ENCODE measurements around the gene SUMO3. TPM values are rescaled to one million over a fixed set of nuclear protein-coding genes. Genes with fewer than 3 reads are reported as not detected.
A peak's percentile ranks its signal among the peaks of the same experiment; 100 is the strongest.

The SUMO3 gene
- total RNA-seq, 1 experiment from 2014 or later, result 81.7 TPM

GRCh38 chr21:44780137-44780502 lies 37.7 kb downstream of the SUMO3 start:
- ChIA-PET CTCF (interaction anchor here (1.0 kb wide), 2 partner anchors 13 to 19 kb away, joined by 3 read pairs; no protein-coding TSS in a partner anchor), POLR2A (no interaction called here)
- ATAC-seq (no peak), DNase-seq (ENCODE audit: low spot score) (no peak)
- Mint-ChIP-seq H3K4me3 (no peak overlapping the region), H3K36me3 (peaks cover 54% of the 10 kb centered on the region), H3K27ac (peak overlapping the region; percentile 71; the same call in 1 of the 2 replicates), H3K9me3 (peaks cover 4% of the 10 kb centered on the region), H3K4me1 (no peaks in the 10 kb centered on the region), H3K27me3 (ENCODE audit: low read depth) (no peaks in the 10 kb centered on the region)
- no peak for TF ChIP-seq SMAD3 (CRISPR knock-in tag; IDR thresholded peaks at IDR 0.05; ENCODE audit: borderline replicate concordance)
- TF ChIP-seq ZNF532 (CRISPR knock-in tag; IDR thresholded peaks at IDR 0.05; ENCODE audit: borderline replicate concordance), result no peak
- no peak for TF ChIP-seq AFF4 (CRISPR knock-in tag; IDR thresholded peaks at IDR 0.05; ENCODE audit: borderline replicate concordance)
- no peak for TF ChIP-seq TCF7 (CRISPR knock-in tag; IDR thresholded peaks at IDR 0.05; ENCODE audit: low read depth)
- TF ChIP-seq NR2C2 (CRISPR knock-in tag; IDR thresholded peaks at IDR 0.05), result no peak
- TF ChIP-seq, protein P1, sequence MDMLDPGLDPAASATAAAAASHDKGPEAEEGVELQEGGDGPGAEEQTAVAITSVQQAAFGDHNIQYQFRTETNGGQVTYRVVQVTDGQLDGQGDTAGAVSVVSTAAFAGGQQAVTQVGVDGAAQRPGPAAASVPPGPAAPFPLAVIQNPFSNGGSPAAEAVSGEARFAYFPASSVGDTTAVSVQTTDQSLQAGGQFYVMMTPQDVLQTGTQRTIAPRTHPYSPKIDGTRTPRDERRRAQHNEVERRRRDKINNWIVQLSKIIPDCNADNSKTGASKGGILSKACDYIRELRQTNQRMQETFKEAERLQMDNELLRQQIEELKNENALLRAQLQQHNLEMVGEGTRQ (CRISPR knock-in tag; IDR thresholded peaks at IDR 0.05), result no peak
- no peak for TF ChIP-seq ATF1 (CRISPR knock-in tag; IDR thresholded peaks at IDR 0.05)
- TF ChIP-seq CREB1 (CRISPR knock-in tag; IDR thresholded peaks at IDR 0.05), result no peak
- no peak for TF ChIP-seq ZNF263 (CRISPR knock-in tag; IDR thresholded peaks at IDR 0.05; ENCODE audit: low read depth)
- no peak for TF ChIP-seq ZMAT4 (CRISPR knock-in tag; IDR thresholded peaks at IDR 0.05)
- TF ChIP-seq SOX15 (CRISPR knock-in tag; IDR thresholded peaks at IDR 0.05), result no peak
- TF ChIP-seq, protein P2, sequence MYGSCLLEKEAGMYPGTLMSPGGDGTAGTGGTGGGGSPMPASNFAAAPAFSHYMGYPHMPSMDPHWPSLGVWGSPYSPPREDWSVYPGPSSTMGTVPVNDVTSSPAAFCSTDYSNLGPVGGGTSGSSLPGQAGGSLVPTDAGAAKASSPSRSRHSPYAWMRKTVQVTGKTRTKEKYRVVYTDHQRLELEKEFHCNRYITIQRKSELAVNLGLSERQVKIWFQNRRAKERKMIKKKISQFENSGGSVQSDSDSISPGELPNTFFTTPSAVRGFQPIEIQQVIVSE (CRISPR knock-in tag; IDR thresholded peaks at IDR 0.05; ENCODE audit: borderline replicate concordance), result no peak
- no peak for TF ChIP-seq ZNF121 (CRISPR knock-in tag; IDR thresholded peaks at IDR 0.05)

- Mint-ChIP-seq H3K4me1 (no peaks in the 10 kb centered on the region), H3K36me3 (peaks cover 57% of the 10 kb centered on the region), H3K4me3 (no peak overlapping the region), H3K9me3 (peaks cover 4% of the 10 kb centered on the region), H3K27ac (0 out of 2 replicates have a peak overlapping the region, but pooled peaks have one; percentile 6), H3K27me3 (ENCODE audit: low read depth) (no peaks in the 10 kb centered on the region)
- DNase-seq (ENCODE audit: low spot score), result no peak
- ATAC-seq, result no peak
- POLR2A ChIA-PET, result interaction anchor here (0.7 kb wide), 1 partner anchor 25 kb away, joined by 3 read pairs; no protein-coding TSS in a partner anchor
- CTCF ChIA-PET, result interaction anchor here (1.0 kb wide), 2 partner anchors 13 to 19 kb away, joined by 3 read pairs; no protein-coding TSS in a partner anchor
- TF ChIP-seq GTF2I (CRISPR knock-in tag; conservative IDR thresholded peaks at IDR 0.05) (no peak), MLX (CRISPR knock-in tag; IDR thresholded peaks at IDR 0.05) (no peak), ZBTB43 (CRISPR knock-in tag; IDR thresholded peaks at IDR 0.05) (no peak)
- TF ChIP-seq, protein P3, sequence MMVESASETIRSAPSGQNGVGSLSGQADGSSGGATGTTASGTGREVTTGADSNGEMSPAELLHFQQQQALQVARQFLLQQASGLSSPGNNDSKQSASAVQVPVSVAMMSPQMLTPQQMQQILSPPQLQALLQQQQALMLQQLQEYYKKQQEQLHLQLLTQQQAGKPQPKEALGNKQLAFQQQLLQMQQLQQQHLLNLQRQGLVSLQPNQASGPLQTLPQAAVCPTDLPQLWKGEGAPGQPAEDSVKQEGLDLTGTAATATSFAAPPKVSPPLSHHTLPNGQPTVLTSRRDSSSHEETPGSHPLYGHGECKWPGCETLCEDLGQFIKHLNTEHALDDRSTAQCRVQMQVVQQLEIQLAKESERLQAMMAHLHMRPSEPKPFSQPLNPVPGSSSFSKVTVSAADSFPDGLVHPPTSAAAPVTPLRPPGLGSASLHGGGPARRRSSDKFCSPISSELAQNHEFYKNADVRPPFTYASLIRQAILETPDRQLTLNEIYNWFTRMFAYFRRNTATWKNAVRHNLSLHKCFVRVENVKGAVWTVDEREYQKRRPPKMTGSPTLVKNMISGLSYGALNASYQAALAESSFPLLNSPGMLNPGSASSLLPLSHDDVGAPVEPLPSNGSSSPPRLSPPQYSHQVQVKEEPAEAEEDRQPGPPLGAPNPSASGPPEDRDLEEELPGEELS (CRISPR knock-in tag; IDR thresholded peaks at IDR 0.05), result no peak
These were observed 38.3 kb downstream of the SUMO3 start for GRCh38 chr21:44779417-44780136.
